Non-pigmented ciliary epithelial cell (primary cell): ENCODE measurements around the gene RAVER2.

Source experiments
- DNase-seq: peaks from one replicate; pipeline ENCODE4 v3.0.0-alpha.2; 2010; ENCODE audit warnings: low read depth

Gene RAVER2

GRCh38 chr1:64847666-64848065 lies 102.8 kb downstream of the RAVER2 start:
- no peak for DNase-seq

GRCh38 chr1:64848136-64848535 lies 103.3 kb downstream of the RAVER2 start:
- no peak for DNase-seq

GRCh38 chr1:64848803-64849202 lies 103.9 kb downstream of the RAVER2 start:
- DNase-seq = no peak

- DNase-seq = no peak
Measured at GRCh38 chr1:64849942-64850341, 105.1 kb downstream of the RAVER2 start.

GRCh38 chr1:64850846-64851245 lies 106.0 kb downstream of the RAVER2 start:
- DNase-seq = no peak

GRCh38 chr1:64851664-64852063 lies 106.8 kb downstream of the RAVER2 start:
- no peak for DNase-seq

- DNase-seq = no peak
Measured at GRCh38 chr1:64854674-64855073, 109.8 kb downstream of the RAVER2 start.

- DNase-seq = no peak
Measured at GRCh38 chr1:64855557-64855956, 110.7 kb downstream of the RAVER2 start.

- no peak for DNase-seq
Measured at GRCh38 chr1:64856553-64856952, 111.7 kb downstream of the RAVER2 start.

- DNase-seq = no peak
Measured at GRCh38 chr1:64857347-64857746, 112.5 kb downstream of the RAVER2 start.

- no peak for DNase-seq
Measured at GRCh38 chr1:64861611-64862010, 116.7 kb downstream of the RAVER2 start.

- DNase-seq = no peak
Measured at GRCh38 chr1:64864018-64864940, 119.4 kb downstream of the RAVER2 start.

GRCh38 chr1:64865105-64865757 lies 120.4 kb downstream of the RAVER2 start:
- DNase-seq = no peak

- DNase-seq = no peak
Measured at GRCh38 chr1:64866689-64867088, 121.8 kb downstream of the RAVER2 start.

GRCh38 chr1:64867266-64867665 lies 122.4 kb downstream of the RAVER2 start:
- DNase-seq = no peak

- no peak for DNase-seq
Measured at GRCh38 chr1:64871256-64871655, 126.4 kb downstream of the RAVER2 start.

GRCh38 chr1:64872067-64872466 lies 127.2 kb downstream of the RAVER2 start:
- no peak for DNase-seq

- no peak for DNase-seq
Measured at GRCh38 chr1:64873576-64873975, 128.7 kb downstream of the RAVER2 start.

- no peak for DNase-seq
Measured at GRCh38 chr1:64874666-64875065, 129.8 kb downstream of the RAVER2 start.

GRCh38 chr1:64875101-64875500 lies 130.2 kb downstream of the RAVER2 start:
- DNase-seq = no peak

- DNase-seq = no peak
Measured at GRCh38 chr1:64875606-64876005, 130.7 kb downstream of the RAVER2 start.

GRCh38 chr1:64877151-64877550 lies 132.3 kb downstream of the RAVER2 start:
- DNase-seq = no peak

GRCh38 chr1:64877598-64877997 lies 132.7 kb downstream of the RAVER2 start:
- DNase-seq = no peak
